ENCODE data around the gene HIVEP2. TPM values are rescaled to one million over a fixed set of nuclear protein-coding genes. Genes with fewer than 3 reads are reported as not detected.

HIVEP2 gene
- total and polyA plus RNA-seq, 12 donors: 5.4 to 27.6 (median 16.4) TPM

- no peaks in the 10 kb centered on the region for H3K27me3 ChIP-seq
- H3K9me3 ChIP-seq (replicated peaks in 1 of 3): no peaks in the 10 kb centered on the region
- peaks cover 11 to 23% of the 10 kb centered on the region in 2 donors for H3K4me1 ChIP-seq (replicated peaks in 1 of 2)
- intact Hi-C loops (cut with DNase I): no loop called here
- 89 to 93% (median 90%) methylated on average over 4 of the region's 4 CpGs for WGBS, 4 donors
- no peak overlapping the region for H3K4me3 ChIP-seq
- no peak overlapping the region for H3K27ac ChIP-seq
- H3K36me3 ChIP-seq (replicated peaks in 1 of 2): no peaks in the 10 kb centered on the region
- TF ChIP-seq CTCF (IDR thresholded peaks at IDR 0.05): no peak
- TF ChIP-seq POLR2A (IDR thresholded peaks at IDR 0.05): no peak
- no peak for DNase-seq
Observed at GRCh38 chr6:142816486-142816885, 128.5 kb downstream of the HIVEP2 start.

GRCh38 chr6:142816031-142816430, 128.9 kb downstream of the HIVEP2 start:
- WGBS, 4 donors: 29 to 86% (median 42%) methylated on average over 2 of the region's 2 CpGs

GRCh38 chr6:142811923-142812322, 133.1 kb downstream of the HIVEP2 start:
- intact Hi-C loops (cut with DNase I): no loop called here
- H3K27me3 ChIP-seq: no peaks in the 10 kb centered on the region
- TF ChIP-seq CTCF (IDR thresholded peaks at IDR 0.05): no peak
- no peak for TF ChIP-seq POLR2A (IDR thresholded peaks at IDR 0.05)
- H3K4me1 ChIP-seq (replicated peaks in 1 of 2): no peaks in the 10 kb centered on the region
- DNase-seq: no peak
- no peaks in the 10 kb centered on the region for H3K36me3 ChIP-seq (replicated peaks in 1 of 2)
- no peak overlapping the region for H3K27ac ChIP-seq
- 93 to 97% (median 94%) methylated on average over 6 of the region's 6 CpGs for WGBS, 4 donors
- no peak overlapping the region for H3K4me3 ChIP-seq
- no peaks in the 10 kb centered on the region for H3K9me3 ChIP-seq (replicated peaks in 1 of 3)

More at GRCh38 chr6:142816031-142816430, 128.9 kb downstream of the HIVEP2 start:
- no peak overlapping the region for H3K27ac ChIP-seq
- H3K4me3 ChIP-seq: no peak overlapping the region
- TF ChIP-seq POLR2A (IDR thresholded peaks at IDR 0.05) (no peak), CTCF (IDR thresholded peaks at IDR 0.05) (no peak)
- DNase-seq: no peak
- H3K27me3 ChIP-seq: no peaks in the 10 kb centered on the region
- no peaks in the 10 kb centered on the region for H3K9me3 ChIP-seq (replicated peaks in 1 of 3)
- no peaks in the 10 kb centered on the region for H3K36me3 ChIP-seq (replicated peaks in 1 of 2)
- H3K4me1 ChIP-seq (replicated peaks in 1 of 2): peaks cover 8 to 18% of the 10 kb centered on the region in 2 donors
- intact Hi-C loops (cut with DNase I): no loop called here

- Histone ChIP-seq H3K4me1 (replicated peaks in 1 of 2) (no peaks in the 10 kb centered on the region), H3K36me3 (replicated peaks in 1 of 2) (no peaks in the 10 kb centered on the region), H3K27ac (no peak overlapping the region), H3K4me3 (no peak overlapping the region), H3K9me3 (replicated peaks in 1 of 3) (no peaks in the 10 kb centered on the region), H3K27me3 (no peaks in the 10 kb centered on the region)
- TF ChIP-seq POLR2A (IDR thresholded peaks at IDR 0.05): no peak
- no peak for TF ChIP-seq CTCF (IDR thresholded peaks at IDR 0.05)
- intact Hi-C loops (cut with DNase I): no loop called here
- WGBS, 4 donors: 82 to 91% (median 85%) methylated on average over 6 of the region's 6 CpGs
- DNase-seq: no peak
Observed at GRCh38 chr6:142810952-142811514, 133.9 kb downstream of the HIVEP2 start.
